SJSA1 (cell line): ENCODE data around the gene C22orf39. TPM values are rescaled to one million over a fixed set of nuclear protein-coding genes. Genes with fewer than 3 reads are reported as not detected.

ENCODE experiments used
- DNase-seq, 2 experiments: peaks; one replicate each; pipeline ENCODE4 v3.0.0-alpha.2; 2015 to 2020; ENCODE audit warnings: low spot score in 2 of 2, low read depth in 1 of 2
- H3K27ac ChIP-seq: fragments of 250-450 bp; sonication (Bioruptor Pico); 2 replicates; pipeline ENCODE4 v1.5.1; 2020; ENCODE audit warnings: mild to moderate bottlenecking, moderate library complexity
- H3K27me3 ChIP-seq: fragments of 250-450 bp; sonication (Bioruptor Pico); replicated peaks from 2 replicates; pipeline ENCODE4 v1.5.1; 2020; ENCODE audit warnings: mild to moderate bottlenecking, moderate library complexity
- H3K36me3 ChIP-seq: fragments of 250-450 bp; sonication (Bioruptor Pico); 2 replicates; pipeline ENCODE4 v1.5.1; 2020; ENCODE audit warnings: mild to moderate bottlenecking
- H3K4me1 ChIP-seq: fragments of 250-450 bp; sonication (Bioruptor Pico); replicated peaks from 2 replicates; pipeline ENCODE4 v1.6.1; 2021; ENCODE audit warnings: mild to moderate bottlenecking
- H3K4me3 ChIP-seq: fragments of 250-450 bp; sonication (Bioruptor Pico); 2 replicates; pipeline ENCODE4 v1.5.1; 2020; ENCODE audit warnings: mild to moderate bottlenecking
- H3K9me3 ChIP-seq: fragments of 250-450 bp; sonication (Bioruptor Pico); replicated peaks from 2 replicates; pipeline ENCODE4 v1.5.1; 2020; ENCODE audit warnings: mild to moderate bottlenecking
- total RNA-seq: library from RNA; depleted of rRNA; stranded (reverse); fragments of >200 nt; shearing (Covaris generic); gene quantifications from 2 replicates; pipeline ENCODE4 v1.2.3, GENCODE V29; 2014

C22orf39 gene
- total RNA-seq, 1 experiment from 2014 or later = 43.2 TPM

DNA sequence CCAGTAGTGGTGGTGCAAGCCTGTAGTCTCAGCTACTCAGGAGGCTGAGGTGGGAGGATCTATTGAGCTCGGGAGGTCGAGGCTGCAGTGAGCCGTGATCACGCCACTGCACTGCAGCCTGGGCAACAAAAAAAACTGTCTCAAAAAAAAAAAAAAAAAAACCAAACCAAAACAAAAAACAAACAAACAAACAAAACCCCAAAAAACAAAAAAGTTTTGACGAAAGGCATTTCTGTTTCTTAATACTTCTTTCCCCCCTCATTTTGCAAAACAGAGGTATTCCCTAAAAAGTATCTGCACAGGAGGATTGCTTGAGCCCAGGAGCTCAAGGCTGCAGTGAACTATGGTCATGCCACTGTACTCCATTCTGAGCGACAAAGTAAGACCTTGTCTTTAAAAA is 27.2 kb downstream of the C22orf39 start:
- Histone ChIP-seq H3K4me1 (no peaks in the 10 kb centered on the region), H3K27me3 (no peaks in the 10 kb centered on the region), H3K27ac (no peak overlapping the region), H3K9me3 (no peaks in the 10 kb centered on the region), H3K4me3 (no peak overlapping the region), H3K36me3 (peaks cover 19% of the 10 kb centered on the region)
- no peak for DNase-seq

DNA sequence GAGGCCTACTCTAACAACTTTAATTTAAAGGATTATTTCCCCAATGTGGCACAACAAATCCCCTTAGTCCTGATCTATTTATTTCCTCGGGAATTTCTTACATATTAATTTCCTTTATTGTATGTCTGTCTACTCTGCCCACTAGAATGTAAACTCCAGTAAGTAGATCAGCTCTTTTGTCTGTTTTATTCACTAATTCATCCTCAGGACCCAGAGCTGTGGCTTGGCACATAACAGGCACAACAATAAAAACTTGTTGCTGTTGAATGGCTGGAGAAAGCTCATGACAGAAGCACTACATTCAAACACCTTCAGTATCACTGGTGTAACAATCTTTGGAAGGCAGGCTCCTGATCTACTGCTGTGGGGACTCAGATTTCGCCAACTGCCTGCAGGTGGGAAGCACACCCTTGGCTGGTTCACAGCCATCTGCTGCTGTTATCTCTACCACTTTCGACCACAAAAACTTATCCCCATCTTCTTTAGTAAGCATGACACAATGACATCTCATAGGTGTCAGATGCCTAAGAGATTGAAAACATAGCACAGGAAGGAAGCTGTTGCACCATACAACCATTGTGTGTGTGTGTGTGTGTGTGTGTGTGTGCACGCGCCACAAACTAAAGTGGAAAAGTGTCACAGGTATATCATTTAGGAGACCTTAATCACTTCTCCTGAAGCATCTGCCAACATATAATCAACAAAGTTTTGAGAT is 27.9 kb downstream of the C22orf39 start:
- Histone ChIP-seq H3K36me3 (peaks cover 16% of the 10 kb centered on the region), H3K4me1 (no peaks in the 10 kb centered on the region), H3K9me3 (no peaks in the 10 kb centered on the region), H3K4me3 (no peak overlapping the region), H3K27me3 (no peaks in the 10 kb centered on the region), H3K27ac (no peak overlapping the region)
- no peak for DNase-seq

DNA sequence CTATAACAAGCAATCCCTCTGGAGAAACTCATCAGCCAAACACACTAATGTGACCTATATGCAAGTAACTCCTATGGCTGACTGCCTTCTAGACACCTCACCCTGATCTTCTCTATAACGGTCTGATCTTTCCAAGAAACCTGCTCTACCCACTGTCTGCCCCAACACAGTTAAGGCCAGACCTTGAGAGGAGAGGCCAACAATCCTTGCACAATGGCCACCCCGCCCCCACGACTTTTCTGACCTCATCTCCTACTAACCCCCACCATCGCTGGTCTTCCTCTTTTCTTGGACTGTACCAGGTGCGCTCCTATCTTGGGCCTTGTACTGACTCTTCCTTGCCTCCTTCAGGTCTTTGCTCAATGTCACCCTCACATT is 28.4 kb downstream of the C22orf39 start:
- no peak for DNase-seq
- peaks cover 13% of the 10 kb centered on the region for H3K36me3 ChIP-seq

DNA sequence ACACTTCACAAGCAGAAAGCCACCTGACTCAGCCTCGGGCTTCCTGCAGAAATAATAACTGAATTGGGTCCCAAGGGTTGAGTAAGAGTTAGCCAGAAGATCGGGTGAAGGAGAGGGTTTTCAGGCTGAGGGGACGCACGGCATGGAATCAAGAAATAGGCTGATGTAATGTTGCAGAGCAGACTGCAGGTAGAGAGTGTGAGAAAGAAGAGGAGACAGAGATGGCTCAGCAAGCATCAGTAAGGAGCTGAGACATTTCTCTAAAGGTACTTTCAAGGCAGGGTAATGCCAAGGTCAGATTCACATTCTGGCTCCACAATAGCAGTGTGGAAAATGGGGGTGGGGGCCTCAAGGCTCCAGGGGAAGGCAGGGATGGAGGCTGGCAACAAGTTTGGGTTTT is 34.6 kb downstream of the C22orf39 start:
- H3K9me3 ChIP-seq = no peaks in the 10 kb centered on the region

More for the DNA sequence above, 28.4 kb downstream of the C22orf39 start:
- Histone ChIP-seq H3K4me3 (no peak overlapping the region), H3K27me3 (no peaks in the 10 kb centered on the region), H3K27ac (no peak overlapping the region), H3K9me3 (no peaks in the 10 kb centered on the region), H3K4me1 (no peaks in the 10 kb centered on the region)

DNA sequence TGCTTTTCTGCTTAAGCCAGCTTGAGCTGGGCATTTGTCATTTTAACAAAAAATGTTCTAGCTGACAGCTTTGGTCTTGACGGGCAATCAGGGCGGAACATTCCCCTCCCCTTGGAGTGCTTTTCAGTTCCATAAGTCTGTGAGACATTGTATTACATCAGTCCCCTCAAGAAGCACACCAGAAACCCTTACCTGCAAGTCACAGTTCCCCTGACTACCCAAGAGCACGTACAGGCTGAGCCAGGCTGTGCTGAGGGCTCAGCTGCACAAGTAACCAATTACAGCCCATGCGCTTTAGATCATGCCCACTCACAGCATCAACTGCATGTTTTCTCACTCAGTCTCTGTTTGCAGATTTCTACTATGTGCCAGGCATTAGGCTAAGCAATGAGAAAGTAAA is 35.0 kb downstream of the C22orf39 start:
- Histone ChIP-seq H3K36me3 (peaks cover 40% of the 10 kb centered on the region), H3K9me3 (no peaks in the 10 kb centered on the region), H3K4me3 (no peak overlapping the region), H3K4me1 (no peaks in the 10 kb centered on the region), H3K27me3 (no peaks in the 10 kb centered on the region), H3K27ac (no peak overlapping the region)
- DNase-seq = no peak

More for the DNA sequence above, 34.6 kb downstream of the C22orf39 start:
- Histone ChIP-seq H3K27me3 (no peaks in the 10 kb centered on the region), H3K36me3 (peaks cover 35% of the 10 kb centered on the region), H3K4me1 (no peaks in the 10 kb centered on the region), H3K4me3 (no peak overlapping the region), H3K27ac (no peak overlapping the region)
- no peak for DNase-seq

DNA sequence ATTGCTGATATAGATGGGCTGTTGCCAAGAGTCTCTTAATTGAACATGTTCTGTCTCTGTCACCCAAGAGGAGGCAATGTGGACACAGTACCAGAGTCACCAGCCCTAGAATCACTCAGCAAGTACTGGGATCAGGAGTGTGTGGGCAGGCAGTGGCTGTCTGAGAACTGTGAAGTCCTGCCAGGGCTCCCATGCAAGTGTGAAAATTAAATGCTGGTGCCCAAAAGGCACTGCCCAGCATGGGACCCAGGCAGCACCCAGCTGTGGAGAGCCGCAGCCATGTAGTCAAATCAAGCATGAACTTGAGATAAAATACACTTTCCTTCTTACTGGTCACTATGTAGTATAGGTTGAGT is 35.8 kb downstream of the C22orf39 start:
- peaks cover 41% of the 10 kb centered on the region for H3K36me3 ChIP-seq
- no peak overlapping the region for H3K27ac ChIP-seq
- no peaks in the 10 kb centered on the region for H3K4me1 ChIP-seq
- H3K4me3 ChIP-seq = no peak overlapping the region
- H3K9me3 ChIP-seq = no peaks in the 10 kb centered on the region
- H3K27me3 ChIP-seq = no peaks in the 10 kb centered on the region
- no peak for DNase-seq

DNA sequence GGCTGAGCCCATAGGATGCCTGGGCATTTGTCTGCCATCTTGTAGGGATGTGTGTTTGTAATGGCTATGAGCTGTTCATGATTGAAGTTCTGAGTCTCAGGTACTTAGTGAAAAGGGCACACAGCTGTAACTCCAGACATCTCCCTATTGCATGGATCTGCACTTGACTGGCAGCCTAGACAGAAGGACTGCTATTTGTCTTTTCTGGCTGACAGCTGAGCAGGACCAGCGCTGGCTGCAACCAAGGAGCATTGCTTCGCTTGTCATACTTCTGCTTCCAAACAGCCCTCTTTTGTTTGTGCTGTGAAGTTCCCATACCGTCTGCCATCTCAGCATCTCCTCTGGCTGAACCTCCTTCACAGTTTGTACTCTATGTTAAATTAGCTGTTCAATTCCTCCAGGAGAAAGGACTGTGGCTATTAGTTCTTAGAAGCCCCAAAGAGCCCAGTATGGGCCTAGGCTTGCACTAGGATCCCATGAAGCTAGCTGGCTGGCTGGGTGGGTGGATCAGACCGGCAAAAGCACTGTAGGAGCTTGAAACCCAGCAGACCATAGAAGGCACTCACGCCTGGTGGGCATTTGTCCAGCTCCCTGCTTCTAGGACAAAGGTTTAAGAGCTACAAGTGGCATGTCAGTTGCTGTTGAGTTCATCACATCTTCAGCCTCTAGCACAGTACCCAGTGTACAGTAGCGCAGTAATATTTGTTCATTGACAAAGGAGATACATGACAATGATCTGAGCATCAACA is 36.4 kb downstream of the C22orf39 start:
- peaks cover 43% of the 10 kb centered on the region for H3K36me3 ChIP-seq
- no peaks in the 10 kb centered on the region for H3K9me3 ChIP-seq
- H3K4me1 ChIP-seq = no peaks in the 10 kb centered on the region
- no peak for DNase-seq
- H3K27me3 ChIP-seq = no peaks in the 10 kb centered on the region
- H3K27ac ChIP-seq = no peak overlapping the region
- H3K4me3 ChIP-seq = no peak overlapping the region

DNA sequence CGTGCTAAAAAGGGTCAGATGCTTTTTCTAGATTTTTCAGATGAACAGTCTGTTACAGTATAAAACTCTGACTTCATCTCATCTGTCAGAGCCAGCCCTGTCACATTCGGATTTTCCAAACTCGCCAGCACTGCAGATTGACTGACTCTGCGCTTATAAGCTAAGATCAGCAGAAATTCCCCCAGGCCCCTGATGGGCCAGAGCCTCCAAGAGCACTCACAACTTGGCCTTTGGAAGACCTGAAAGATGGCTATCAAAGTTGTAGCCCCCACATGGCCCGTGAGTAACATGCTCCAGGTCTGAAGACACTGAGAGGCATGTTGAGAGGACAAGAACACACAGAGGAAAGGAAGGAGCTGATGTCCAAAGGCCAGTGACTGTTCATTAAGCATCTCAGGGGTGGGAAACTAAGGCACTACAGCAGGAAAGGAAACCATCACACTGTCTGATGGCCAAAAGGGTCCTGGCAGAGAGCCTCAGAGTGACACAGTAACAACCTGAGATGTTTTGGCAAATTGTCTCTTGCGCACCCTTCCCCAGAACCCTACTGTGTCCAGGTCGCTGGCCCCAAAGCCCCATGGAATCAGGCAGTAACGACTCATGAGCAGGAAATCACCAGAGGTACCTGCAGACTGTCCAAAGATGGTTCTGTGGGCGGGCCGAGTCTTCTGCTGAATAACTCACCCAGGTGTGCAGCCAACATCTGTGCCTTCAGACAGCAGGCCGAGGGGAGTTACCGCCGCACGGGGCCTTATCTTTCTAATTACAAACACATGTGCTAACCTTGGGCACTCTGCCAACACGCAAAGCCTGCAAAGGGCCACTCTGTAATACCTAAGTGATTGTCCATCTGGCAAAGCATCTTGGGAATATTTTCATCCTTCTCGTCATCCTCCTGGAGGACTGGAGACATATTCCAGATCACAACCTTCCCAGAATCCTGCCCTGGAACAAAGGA is 39.6 kb downstream of the C22orf39 start:
- Histone ChIP-seq H3K4me3 (no peak overlapping the region), H3K27ac (no peak overlapping the region), H3K27me3 (no peaks in the 10 kb centered on the region), H3K4me1 (peaks cover 4% of the 10 kb centered on the region; the same call in 1 of the 2 replicates), H3K36me3 (peaks cover 54% of the 10 kb centered on the region), H3K9me3 (no peaks in the 10 kb centered on the region)
- no peak for DNase-seq

DNA sequence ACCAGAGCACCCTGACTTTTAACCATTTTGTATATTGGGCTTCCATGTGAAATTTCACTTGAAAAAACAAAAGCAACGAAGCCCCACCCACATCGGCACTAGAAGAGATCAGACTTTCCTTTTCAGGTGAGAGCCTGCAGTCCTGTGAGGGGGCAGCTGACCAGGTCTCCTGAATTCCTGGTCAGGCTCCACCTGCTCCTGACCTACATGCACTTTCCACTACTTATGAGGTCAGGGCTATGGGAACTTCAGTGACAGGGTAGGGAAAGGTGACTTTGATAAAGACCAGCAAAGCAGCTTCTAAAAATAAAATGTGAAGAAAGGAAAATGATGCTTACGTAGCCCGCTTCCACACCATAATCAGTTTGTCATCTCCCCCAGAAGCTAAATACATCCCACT is 40.7 kb downstream of the C22orf39 start:
- no peak overlapping the region for H3K4me3 ChIP-seq
- no peak for DNase-seq
- no peaks in the 10 kb centered on the region for H3K9me3 ChIP-seq
- H3K27me3 ChIP-seq = no peaks in the 10 kb centered on the region
- H3K27ac ChIP-seq = no peak overlapping the region
- H3K36me3 ChIP-seq = peaks cover 58% of the 10 kb centered on the region
- H3K4me1 ChIP-seq = peaks cover 4% of the 10 kb centered on the region; the same call in 1 of the 2 replicates

DNA sequence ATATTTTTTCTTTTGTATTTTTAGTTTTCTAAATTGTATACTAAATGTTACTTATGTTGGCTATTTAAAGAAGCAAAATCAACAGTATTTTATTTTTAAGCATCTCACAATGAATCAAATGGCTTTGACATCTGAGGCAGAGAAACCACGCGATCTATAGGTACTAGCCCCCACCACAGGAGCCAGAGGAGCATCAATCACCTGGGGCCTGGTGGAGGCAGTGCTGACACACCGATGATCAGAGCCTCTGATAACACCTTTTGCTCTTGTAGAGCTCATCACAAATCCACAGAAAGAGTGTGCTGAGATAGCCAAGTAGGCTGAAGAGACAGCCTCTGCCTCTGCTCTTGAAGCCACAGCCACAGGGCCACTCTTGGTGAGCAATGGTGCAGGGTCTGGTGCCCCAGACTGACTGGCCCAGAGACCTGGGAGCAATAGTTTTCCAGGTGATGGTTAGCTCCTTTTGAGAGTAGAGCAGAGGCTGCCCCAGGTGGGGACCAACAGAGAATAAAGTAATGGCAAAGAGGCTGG is 41.2 kb downstream of the C22orf39 start:
- peaks cover 4% of the 10 kb centered on the region; the same call in 1 of the 2 replicates for H3K4me1 ChIP-seq
- no peak overlapping the region for H3K4me3 ChIP-seq
- no peaks in the 10 kb centered on the region for H3K27me3 ChIP-seq
- no peak overlapping the region for H3K27ac ChIP-seq
- no peaks in the 10 kb centered on the region for H3K9me3 ChIP-seq
- no peak for DNase-seq
- peaks cover 62% of the 10 kb centered on the region for H3K36me3 ChIP-seq

DNA sequence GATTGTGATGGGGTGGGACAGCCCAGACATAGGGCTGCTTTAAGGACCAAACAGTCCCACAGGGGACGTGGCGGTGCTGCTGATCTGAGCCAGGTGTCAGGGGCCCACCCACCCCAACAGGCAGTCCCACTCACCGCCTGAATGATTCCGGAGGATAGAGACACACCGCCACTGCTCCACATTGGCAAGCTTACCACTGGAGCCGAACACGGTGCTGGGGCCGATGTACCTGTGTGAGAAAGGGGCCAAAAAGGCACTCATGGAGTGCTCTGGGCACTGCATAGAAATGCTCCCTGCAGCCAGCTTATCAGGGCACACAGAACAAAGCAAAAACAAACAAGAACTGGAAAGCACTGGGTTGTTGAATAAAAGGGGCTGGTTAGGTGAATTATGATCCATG is 41.9 kb downstream of the C22orf39 start:
- DNase-seq = no peak
- Histone ChIP-seq H3K4me3 (no peak overlapping the region), H3K27me3 (no peaks in the 10 kb centered on the region), H3K27ac (no peak overlapping the region), H3K36me3 (peaks cover 62% of the 10 kb centered on the region), H3K4me1 (peaks cover 4% of the 10 kb centered on the region; the same call in 1 of the 2 replicates), H3K9me3 (no peaks in the 10 kb centered on the region)

DNA sequence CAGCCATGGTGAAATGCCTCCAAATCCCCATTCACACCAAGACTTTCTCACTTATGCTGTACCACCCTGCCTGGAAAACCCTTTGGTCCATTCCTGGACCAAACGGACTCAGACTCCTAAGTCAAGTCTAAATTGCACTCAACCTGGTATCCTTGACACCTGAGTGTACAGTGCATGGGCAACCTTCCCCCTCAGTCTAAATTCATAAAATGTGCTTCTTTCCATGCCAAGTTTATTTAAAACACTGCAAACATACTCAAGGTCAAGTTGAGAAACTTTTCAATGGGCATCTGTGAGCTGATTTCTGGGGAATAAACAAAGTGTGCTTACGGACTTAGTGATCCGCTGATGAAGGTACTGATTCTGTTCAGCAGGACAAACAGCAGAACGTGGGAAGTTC is 42.4 kb downstream of the C22orf39 start:
- H3K27me3 ChIP-seq = no peaks in the 10 kb centered on the region

DNA sequence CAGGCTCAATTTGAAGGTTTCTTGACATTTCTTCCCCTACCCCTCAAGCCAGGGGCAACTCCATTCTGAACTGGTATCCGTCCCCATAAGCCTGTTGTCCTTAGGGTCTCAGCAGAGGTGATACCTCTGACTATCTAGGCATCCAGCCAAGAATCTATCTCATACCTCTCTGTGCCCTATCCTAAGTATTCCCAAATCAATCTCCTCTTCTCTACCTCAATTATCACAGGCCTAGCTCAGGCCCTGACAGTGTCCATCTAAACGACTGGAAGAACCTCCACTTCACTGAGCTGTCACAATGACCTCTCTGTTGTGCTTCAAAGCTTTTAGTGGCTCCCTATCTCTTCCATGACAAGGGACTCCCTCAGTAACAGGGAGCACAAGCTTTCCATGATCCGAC is 42.8 kb downstream of the C22orf39 start:
- Histone ChIP-seq H3K4me1 (peaks cover 4% of the 10 kb centered on the region; the same call in 1 of the 2 replicates), H3K27me3 (no peaks in the 10 kb centered on the region), H3K27ac (no peak overlapping the region), H3K36me3 (peaks cover 52% of the 10 kb centered on the region), H3K4me3 (no peak overlapping the region), H3K9me3 (no peaks in the 10 kb centered on the region)
- DNase-seq = no peak

More for the DNA sequence above, 42.4 kb downstream of the C22orf39 start:
- H3K9me3 ChIP-seq = no peaks in the 10 kb centered on the region
- peaks cover 4% of the 10 kb centered on the region; the same call in 1 of the 2 replicates for H3K4me1 ChIP-seq
- H3K36me3 ChIP-seq = peaks cover 56% of the 10 kb centered on the region
- no peak overlapping the region for H3K4me3 ChIP-seq
- no peak for DNase-seq
- no peak overlapping the region for H3K27ac ChIP-seq
